Duodenal mucosa (tissue), 2 donors: ENCODE data around the gene ARHGAP15.

Experiments
- H3K27ac ChIP-seq: one replicate; pipeline ENCODE4 v1.7.0; 2013; ENCODE audit warnings: low read depth, low read length
- H3K27me3 ChIP-seq, 2 donors: one replicate each; pipeline ENCODE4 v1.7.0; 2013; ENCODE audit warnings: low read length in 2 of 2, control low read depth in 1 of 2; ENCODE audit not compliant: insufficient read depth in 2 of 2, control insufficient read depth in 1 of 2
- H3K36me3 ChIP-seq, 2 donors: one replicate each; pipeline ENCODE4 v1.7.0; 2013; ENCODE audit warnings: low read length in 2 of 2, control low read depth in 1 of 2; ENCODE audit not compliant: insufficient read depth in 2 of 2, control insufficient read depth in 1 of 2
- H3K4me1 ChIP-seq, 2 donors: one replicate each; pipeline ENCODE4 v1.7.0; 2013; ENCODE audit warnings: low read length in 2 of 2, control low read depth in 1 of 2; ENCODE audit not compliant: insufficient read depth in 2 of 2, control insufficient read depth in 1 of 2
- H3K4me3 ChIP-seq, 2 donors: one replicate each; pipeline ENCODE4 v1.7.0; 2013; ENCODE audit warnings: low read length in 2 of 2, low read depth in 1 of 2
- H3K9ac ChIP-seq, 2 donors: one replicate each; pipeline ENCODE4 v1.7.0; 2013; ENCODE audit warnings: low read length in 2 of 2, low read depth in 1 of 2
- H3K9me3 ChIP-seq, 2 donors: one replicate each; pipeline ENCODE4 v1.7.0; 2013; ENCODE audit warnings: low read length in 2 of 2, control low read depth in 1 of 2; ENCODE audit not compliant: control insufficient read depth in 1 of 2

Gene ARHGAP15

GRCh38 chr2:143473820-143474219 is 344.6 kb downstream of the ARHGAP15 start:
- H3K4me1 ChIP-seq, result no peaks in the 10 kb centered on the region
- no peak overlapping the region for H3K9ac ChIP-seq
- no peak overlapping the region for H3K27ac ChIP-seq
- no peaks in the 10 kb centered on the region for H3K27me3 ChIP-seq
- no peaks in the 10 kb centered on the region for H3K9me3 ChIP-seq
- H3K36me3 ChIP-seq, result no peaks in the 10 kb centered on the region
- no peak overlapping the region for H3K4me3 ChIP-seq

- no peak overlapping the region for H3K4me3 ChIP-seq
These were observed 345.4 kb downstream of the ARHGAP15 start for GRCh38 chr2:143474586-143474985.

GRCh38 chr2:143475041-143475776 is 346.0 kb downstream of the ARHGAP15 start:
- no peak overlapping the region for H3K9ac ChIP-seq
- H3K27me3 ChIP-seq, result no peaks in the 10 kb centered on the region
- H3K9me3 ChIP-seq, result no peaks in the 10 kb centered on the region
- no peaks in the 10 kb centered on the region for H3K36me3 ChIP-seq
- no peak overlapping the region for H3K4me3 ChIP-seq
- H3K27ac ChIP-seq, result peak overlapping the region; percentile 26
- no peaks in the 10 kb centered on the region for H3K4me1 ChIP-seq

More at GRCh38 chr2:143474586-143474985, 345.4 kb downstream of the ARHGAP15 start:
- H3K4me1 ChIP-seq, result no peaks in the 10 kb centered on the region
- no peak overlapping the region for H3K27ac ChIP-seq
- H3K9me3 ChIP-seq, result no peaks in the 10 kb centered on the region
- H3K27me3 ChIP-seq, result no peaks in the 10 kb centered on the region
- H3K36me3 ChIP-seq, result no peaks in the 10 kb centered on the region
- H3K9ac ChIP-seq, result no peak overlapping the region

- Histone ChIP-seq H3K27me3 (no peaks in the 10 kb centered on the region), H3K9me3 (no peaks in the 10 kb centered on the region), H3K4me3 (no peak overlapping the region), H3K27ac (peak overlapping the region; percentile 24), H3K9ac (no peak overlapping the region), H3K4me1 (peaks cover 0 to 1% of the 10 kb centered on the region in 2 donors), H3K36me3 (no peaks in the 10 kb centered on the region)
These were observed 347.3 kb downstream of the ARHGAP15 start for GRCh38 chr2:143476336-143477087.

GRCh38 chr2:143477714-143478443 is 348.7 kb downstream of the ARHGAP15 start:
- H3K4me1 ChIP-seq, result peaks cover 0 to 5% of the 10 kb centered on the region in 2 donors
- H3K4me3 ChIP-seq, result no peak overlapping the region
- no peaks in the 10 kb centered on the region for H3K9me3 ChIP-seq
- no peaks in the 10 kb centered on the region for H3K27me3 ChIP-seq
- no peak overlapping the region for H3K27ac ChIP-seq
- no peaks in the 10 kb centered on the region for H3K36me3 ChIP-seq
- no peak overlapping the region for H3K9ac ChIP-seq

- no peak overlapping the region for H3K27ac ChIP-seq
These were observed 350.9 kb downstream of the ARHGAP15 start for GRCh38 chr2:143480086-143480485.

GRCh38 chr2:143480601-143481236 is 351.5 kb downstream of the ARHGAP15 start:
- H3K9ac ChIP-seq, result no peak overlapping the region
- H3K27me3 ChIP-seq, result no peaks in the 10 kb centered on the region
- no peaks in the 10 kb centered on the region for H3K9me3 ChIP-seq
- no peak overlapping the region for H3K4me3 ChIP-seq
- H3K4me1 ChIP-seq, result peaks cover 0 to 5% of the 10 kb centered on the region in 2 donors
- no peak overlapping the region for H3K27ac ChIP-seq
- H3K36me3 ChIP-seq, result no peaks in the 10 kb centered on the region

More at GRCh38 chr2:143480086-143480485, 350.9 kb downstream of the ARHGAP15 start:
- Histone ChIP-seq H3K36me3 (no peaks in the 10 kb centered on the region), H3K4me3 (no peak overlapping the region), H3K9me3 (no peaks in the 10 kb centered on the region), H3K4me1 (peaks cover 0 to 5% of the 10 kb centered on the region in 2 donors), H3K9ac (no peak overlapping the region), H3K27me3 (no peaks in the 10 kb centered on the region)

GRCh38 chr2:143481237-143481623 is 352.0 kb downstream of the ARHGAP15 start:
- no peaks in the 10 kb centered on the region for H3K27me3 ChIP-seq
- H3K4me1 ChIP-seq, result peaks cover 0 to 5% of the 10 kb centered on the region in 2 donors
- H3K36me3 ChIP-seq, result no peaks in the 10 kb centered on the region
- H3K9ac ChIP-seq, result no peak overlapping the region
- no peak overlapping the region for H3K4me3 ChIP-seq
- no peak overlapping the region for H3K27ac ChIP-seq
- H3K9me3 ChIP-seq, result no peaks in the 10 kb centered on the region

GRCh38 chr2:143481733-143482132 is 352.5 kb downstream of the ARHGAP15 start:
- Histone ChIP-seq H3K9me3 (no peaks in the 10 kb centered on the region), H3K9ac (no peak overlapping the region), H3K4me3 (no peak overlapping the region), H3K27ac (no peak overlapping the region), H3K4me1 (peaks cover 0 to 5% of the 10 kb centered on the region in 2 donors), H3K27me3 (no peaks in the 10 kb centered on the region), H3K36me3 (no peaks in the 10 kb centered on the region)
